GM18907 (cell line): ENCODE results near the gene OMA1.

Experiments
- ATAC-seq: cut with Tn5 transposase; IDR thresholded peaks from one replicate; pipeline ENCODE4 v1.9.1; 2021; ENCODE audit warnings: mild to moderate bottlenecking, moderate library complexity; ENCODE audit not compliant: unreplicated experiment

Gene OMA1

DNA sequence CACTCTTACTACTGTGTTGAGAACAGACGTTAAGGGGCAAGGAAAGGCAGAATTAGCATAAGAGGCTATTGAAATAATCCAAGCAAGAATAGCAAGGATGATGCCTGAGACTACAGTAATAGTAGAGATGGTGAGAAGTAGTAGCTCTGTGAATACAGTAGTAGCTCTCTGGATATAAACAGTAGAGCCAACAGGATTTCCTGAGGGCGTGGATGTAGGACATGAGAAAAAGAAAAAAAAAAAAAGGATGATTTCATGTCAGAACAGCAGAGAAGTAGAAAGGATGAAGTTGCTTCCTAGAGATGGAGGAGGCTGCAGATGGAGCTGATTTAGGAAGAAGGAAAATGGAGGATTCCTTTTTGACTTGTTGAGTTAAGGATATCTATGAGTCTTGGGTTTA, 112.3 kb downstream of the OMA1 start:
- no peak for ATAC-seq

DNA sequence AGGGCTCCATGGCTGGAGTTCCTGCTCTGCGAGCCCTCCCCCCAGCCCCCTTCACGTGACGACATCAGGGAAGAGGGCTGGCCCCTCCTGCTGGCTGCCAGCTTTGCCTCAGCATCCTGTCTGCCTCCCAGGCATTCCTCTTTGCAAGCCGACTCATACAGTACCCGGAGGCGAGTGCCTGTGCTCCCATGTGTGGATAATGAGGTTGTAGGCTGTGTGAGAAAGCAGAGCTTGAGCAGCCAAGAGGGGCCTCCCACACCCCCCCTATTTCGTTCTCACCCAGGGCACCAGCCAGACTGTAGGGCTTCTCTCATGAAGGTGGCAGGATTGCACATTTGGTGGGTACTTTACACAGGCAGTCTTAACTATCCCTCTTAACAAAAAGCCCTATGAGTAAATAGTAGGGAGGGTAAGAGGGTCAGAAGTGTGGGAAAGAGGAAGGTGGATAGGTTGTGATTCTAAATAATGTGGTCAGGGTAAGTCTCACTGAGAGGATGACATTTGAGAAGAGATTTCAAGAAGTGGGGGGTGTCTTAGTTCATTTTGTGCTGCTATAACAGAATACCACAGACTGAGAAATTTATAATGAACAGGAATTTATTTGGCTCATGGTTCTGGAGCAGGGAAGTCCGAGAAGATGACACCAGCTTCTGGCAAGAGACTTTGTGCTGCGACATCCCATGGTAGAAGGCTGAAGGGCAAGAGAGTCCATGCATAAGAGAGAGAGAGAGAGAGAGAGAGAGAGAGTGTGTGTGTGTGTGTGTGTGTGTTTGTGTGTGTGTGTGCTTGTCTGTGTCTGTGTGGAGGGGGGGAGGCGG, 113.5 kb downstream of the OMA1 start:
- ATAC-seq = no peak

DNA sequence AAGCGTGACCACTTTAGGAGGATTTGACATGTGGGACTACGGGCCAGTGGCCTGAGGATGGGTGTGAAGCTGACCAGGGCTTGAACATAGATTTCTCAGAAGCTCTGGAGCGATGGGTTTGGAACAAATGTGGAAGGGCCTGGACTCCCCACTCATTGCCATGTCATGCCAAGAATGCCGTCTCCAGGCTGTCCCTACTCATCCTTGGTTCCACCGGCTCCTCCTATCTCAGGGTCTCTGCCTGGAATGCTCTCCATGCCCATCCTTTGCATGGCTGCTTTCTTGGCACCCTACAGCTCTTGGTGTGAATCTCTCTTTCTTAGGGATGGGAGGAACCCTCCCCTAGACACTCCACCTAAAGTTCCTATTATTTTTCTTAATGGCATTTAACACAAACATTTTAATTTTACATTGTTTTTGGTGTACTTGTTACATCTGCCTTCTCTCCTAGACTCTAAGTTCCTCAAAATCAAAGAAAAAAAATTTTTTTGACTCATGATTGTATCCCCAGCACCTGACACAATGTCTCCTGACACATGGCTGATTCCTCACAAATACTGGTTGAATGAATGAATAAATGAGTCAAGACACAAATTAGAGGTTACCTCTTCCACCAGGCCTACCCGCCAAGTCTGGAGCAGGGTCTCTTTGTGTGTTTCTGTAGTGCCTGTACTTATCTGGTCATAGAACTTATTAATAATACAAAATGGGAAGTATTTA, 114.5 kb downstream of the OMA1 start:
- ATAC-seq = no peak
